GM12878 (cell line): Measurements from ENCODE around the gene LRRC7. TPM values are rescaled to one million over a fixed set of nuclear protein-coding genes. Genes with fewer than 3 reads are reported as not detected.

Source experiments
- ATAC-seq: fragments of 200-7000 bp; cut with Tn5 transposase; 3 replicates; pipeline ENCODE4 v1.9.1; 2020; ENCODE audit warnings: mild to moderate bottlenecking, moderate library complexity
- BruUV-seq: library from RNA; stranded (reverse); fragments of 400-500 nt; replicated peaks from 2 replicates; lab custom pipeline; 2021; lab: Mats Ljungman, UMichigan
- CTCF ChIA-PET: fragments of 300-600 bp; sonication (Branson Sonifier 250); formaldehyde crosslinking; extraction: SDS; loops from one replicate; lab custom pipeline; 2021; ENCODE audit warnings: inconsistent platforms; lab: Yijun Ruan, JAX
- POLR2A ChIA-PET: fragments of 350-600 bp; formaldehyde crosslinking; extraction: SDS; loops from one replicate; lab custom pipeline; 2021; ENCODE audit warnings: inconsistent platforms; lab: Charles Lee
- RAD21 ChIA-PET: fragments of 300-600 bp; sonication (Branson Sonifier 250); formaldehyde crosslinking; loops from one replicate; lab custom pipeline; 2023; ENCODE audit warnings: antibody characterized with exemption; ENCODE audit not compliant: unreplicated experiment; lab: Charles Lee
- SMC1A ChIA-PET: fragments of 300-600 bp; sonication (Branson Sonifier 250); formaldehyde crosslinking; loops from one replicate; lab custom pipeline; 2023; ENCODE audit not compliant: unreplicated experiment, uncharacterized antibody; lab: Charles Lee
- DNase-seq: peaks from one replicate; pipeline ENCODE4 v3.0.0-alpha.2; 2011; ENCODE audit warnings: low read depth, low spot score
- FAIRE-seq: peaks from 3 replicates; lab custom pipeline; 2011; peaks lifted over from hg19 to GRCh38; lab: Jason Lieb, UNC
- H2AFZ ChIP-seq: 2 replicates; pipeline ENCODE4 v1.6.0; 2011; ENCODE audit warnings: low read depth, low read length, control low read depth; ENCODE audit not compliant: control insufficient read depth
- H3K27ac ChIP-seq: 2 replicates; pipeline ENCODE4 v1.5.1; 2011; ENCODE audit warnings: control low read depth; ENCODE audit not compliant: control insufficient read depth, insufficient read depth
- H3K27me3 ChIP-seq, 2 experiments: replicated peaks in 1 of 2; 2 replicates each; pipeline versions ENCODE4 v1.6.0 to v1.6.1; 2011; ENCODE audit warnings: low read length in 1 of 2; ENCODE audit not compliant: control insufficient read depth in 2 of 2, insufficient read depth in 2 of 2
- H3K36me3 ChIP-seq, 2 experiments: 2 replicates each; pipeline ENCODE4 v1.5.1; 2011; ENCODE audit warnings: low read length in 1 of 2; ENCODE audit not compliant: control insufficient read depth in 2 of 2, insufficient read depth in 2 of 2
- H3K4me1 ChIP-seq: 2 replicates; pipeline ENCODE4 v1.6.1; 2011; ENCODE audit warnings: mild to moderate bottlenecking, low read length, moderate library complexity, mixed read lengths; ENCODE audit not compliant: control insufficient read depth, insufficient read depth
- H3K4me2 ChIP-seq: 2 replicates; pipeline ENCODE4 v1.6.0; 2011; ENCODE audit warnings: control low read depth; ENCODE audit not compliant: control insufficient read depth, insufficient read depth
- H3K4me3 ChIP-seq: fragments of 200-600 bp; sonication (generic); 2 replicates; pipeline ENCODE4 v1.5.1; 2016
- H3K79me2 ChIP-seq: 2 replicates; pipeline ENCODE4 v1.6.0; 2011; ENCODE audit warnings: low read length; ENCODE audit not compliant: control insufficient read depth, insufficient read depth
- H3K9ac ChIP-seq: 2 replicates; pipeline ENCODE4 v1.8.0; 2011; ENCODE audit warnings: low read length, control low read depth, mixed read lengths; ENCODE audit not compliant: control insufficient read depth, insufficient read depth
- H3K9me3 ChIP-seq: replicated peaks from 3 replicates; pipeline ENCODE4 v1.5.1; 2011; ENCODE audit warnings: mild to moderate bottlenecking, low read length; ENCODE audit not compliant: control insufficient read depth, insufficient read depth
- H4K20me1 ChIP-seq: 2 replicates; pipeline ENCODE4 v1.6.0; 2011; ENCODE audit not compliant: control insufficient read depth, insufficient read depth
- CEBPB ChIP-seq, 2 experiments: fragments of 150-350 bp in 1 of 2; IDR thresholded peaks; 2 replicates each; pipeline ENCODE4 v1.6.1; 2012 to 2014; ENCODE audit warnings: low read depth in 2 of 2, low read length in 2 of 2, borderline replicate concordance in 1 of 2, inconsistent platforms in 1 of 2
- KDM1A ChIP-seq: fragments of 200-600 bp; sonication (generic); IDR thresholded peaks from 2 replicates; pipeline ENCODE4 v1.6.1; 2016; ENCODE audit warnings: borderline replicate concordance
- MLLT1 ChIP-seq: fragments of 450-650 bp; IDR thresholded peaks from 2 replicates; pipeline ENCODE4 v1.6.1; 2016; ENCODE audit warnings: mild to moderate bottlenecking
- MTA2 ChIP-seq: fragments of 450-650 bp; IDR thresholded peaks from 2 replicates; pipeline ENCODE4 v1.6.1; 2016; ENCODE audit warnings: low read depth, mild to moderate bottlenecking, moderate library complexity
- MXI1 ChIP-seq: fragments of 150-350 bp; IDR thresholded peaks from 2 replicates; pipeline ENCODE4 v1.6.1; 2011; ENCODE audit warnings: low read depth, mild to moderate bottlenecking, inconsistent platforms, low read length, improper control_type of control experiment
- RFX5 ChIP-seq: IDR thresholded peaks from 2 replicates; pipeline ENCODE4 v1.6.1; 2011; ENCODE audit warnings: low read depth, low read length, improper control_type of control experiment
- SMAD1 ChIP-seq: fragments of 450-650 bp; IDR thresholded peaks from 2 replicates; pipeline ENCODE4 v1.6.1; 2018; ENCODE audit warnings: mild to moderate bottlenecking, low read depth; ENCODE audit not compliant: partially characterized antibody
- SP1 ChIP-seq: IDR thresholded peaks from one replicate; pipeline ENCODE4 v1.6.1; 2011; ENCODE audit warnings: low read depth, low read length
- STAT1 ChIP-seq: fragments of 450-650 bp; conservative IDR thresholded peaks from 2 replicates; pipeline ENCODE4 v1.6.1; 2014; ENCODE audit warnings: antibody characterized with exemption, mild to moderate bottlenecking
- SUPT20H ChIP-seq: IDR thresholded peaks from 2 replicates; pipeline ENCODE4 v1.6.1; 2011; ENCODE audit warnings: low read depth, mild to moderate bottlenecking, low read length, moderate library complexity, borderline replicate concordance; ENCODE audit not compliant: control insufficient read depth
- USF2 ChIP-seq: IDR thresholded peaks from 2 replicates; pipeline ENCODE4 v1.6.1; 2011; ENCODE audit warnings: low read depth, low read length, improper control_type of control experiment, borderline replicate concordance
- ZNF207 ChIP-seq: fragments of 450-650 bp; IDR thresholded peaks from 2 replicates; pipeline ENCODE4 v1.6.1; 2014; ENCODE audit warnings: antibody characterized with exemption, mild to moderate bottlenecking, borderline replicate concordance
- ZNF24 ChIP-seq: fragments of 450-650 bp; IDR thresholded peaks from 2 replicates; pipeline ENCODE4 v1.6.1; 2017; ENCODE audit warnings: antibody characterized with exemption, mild to moderate bottlenecking
- ZNF384 ChIP-seq: IDR thresholded peaks from 2 replicates; pipeline ENCODE4 v1.6.1; 2012; ENCODE audit warnings: low read depth, mild to moderate bottlenecking, low read length, improper control_type of control experiment, borderline replicate concordance
- ZSCAN29 ChIP-seq: fragments of 450-650 bp; IDR thresholded peaks from 2 replicates; pipeline ENCODE4 v1.6.1; 2017; ENCODE audit warnings: mild to moderate bottlenecking, moderate library complexity
- in situ Hi-C: fragments of 300-500 bp; cut with MboI; formaldehyde crosslinking; loops from 9 replicates; pipeline ENCODE4 v1.14.3; 2018; ENCODE audit warnings: mixed read lengths
- intact Hi-C: fragments of 100-400 bp; cut with micrococcal nuclease; formaldehyde crosslinking; loops from one replicate; pipeline ENCODE4 v1.14.2; 2022; ENCODE audit not compliant: unreplicated experiment
- polyA plus RNA-seq, 11 experiments: library from polyadenylated mRNA; depleted of rRNA in 4 of 11; unstranded in 6 of 11; stranded (reverse) in 5 of 11; fragments of >200 nt; fragmentation: Nextera tagmentation in 4 of 11; fragmentation: Illumina TruSeq in 1 of 11; extraction: Ambion mirVana in 4 of 11; extraction: Trizol in 1 of 11; gene quantifications; 1 replicate in 1 of 11; 2 replicates in 10 of 11; pipeline versions ENCODE4 v1.2.1 to v1.2.3, GENCODE V29; 2011 to 2016; ENCODE audit warnings: inconsistent platforms in 2 of 11, missing spikeins in 2 of 11, low read depth in 1 of 11
- total RNA-seq, 4 experiments: library from RNA; depleted of rRNA in 3 of 4; stranded (reverse); fragments of >200 nt in 3 of 4; fragmentation: Illumina TruSeq in 1 of 4; extraction: Trizol in 1 of 4; gene quantifications; 2 replicates each; pipeline versions ENCODE4 v1.2.1 to v1.2.3, GENCODE V29; 2013 to 2021
- TF ChIP-seq, protein P1 (sequence below): IDR thresholded peaks from 2 replicates; pipeline ENCODE4 v1.6.1; 2012; ENCODE audit warnings: improper control_type of control experiment, low read depth, low read length; ENCODE audit not compliant: insufficient replicate concordance

Gene LRRC7
- total and polyA plus RNA-seq, 10 of the 15 experiments (the other 5 are each of a cell fraction or from before 2014, with no cell fraction given) = 0.05 to 1.4 (median 0.24) TPM; not detected in 5

GRCh38 chr1:69691179-69691578 is 123.5 kb downstream of the LRRC7 start (continued):
- TF ChIP-seq ZNF24 (no peak), RFX5 (no peak), SUPT20H (no peak), STAT1 (no peak), ZNF207 (no peak), USF2 (no peak), MLLT1 (no peak)

GRCh38 chr1:69693921-69694675 is 126.4 kb downstream of the LRRC7 start:
- H3K9ac ChIP-seq = no peak overlapping the region
- POLR2A ChIA-PET = no interaction called here
- DNase-seq (no peak), ATAC-seq (no peak), FAIRE-seq (no peak)
- H3K4me1 ChIP-seq = no peaks in the 10 kb centered on the region
- no peaks in the 10 kb centered on the region for H3K27me3 ChIP-seq
- no peak overlapping the region for H3K4me2 ChIP-seq
- intact Hi-C loops (no loop called here), in situ Hi-C loops (no loop called here)
- no peak overlapping the region for H3K4me3 ChIP-seq
- H3K9me3 ChIP-seq = no peaks in the 10 kb centered on the region
- no peak overlapping the region for H3K27ac ChIP-seq
- H4K20me1 ChIP-seq = no peaks in the 10 kb centered on the region
- RAD21 ChIA-PET = interaction anchor here (0.8 kb wide), 1 partner anchor 1574 kb away, joined by 3 read pairs; no protein-coding TSS in a partner anchor
- BruUV-seq = no TSS peak
- no peaks in the 10 kb centered on the region for H3K36me3 ChIP-seq
- H3K79me2 ChIP-seq = no peaks in the 10 kb centered on the region
- H2AFZ ChIP-seq = no peak overlapping the region
- SMC1A ChIA-PET = no interaction called here
- CTCF ChIA-PET = no interaction called here
- no peak for TF ChIP-seq MTA2
- no peak for TF ChIP-seq KDM1A
- TF ChIP-seq, protein P1, sequence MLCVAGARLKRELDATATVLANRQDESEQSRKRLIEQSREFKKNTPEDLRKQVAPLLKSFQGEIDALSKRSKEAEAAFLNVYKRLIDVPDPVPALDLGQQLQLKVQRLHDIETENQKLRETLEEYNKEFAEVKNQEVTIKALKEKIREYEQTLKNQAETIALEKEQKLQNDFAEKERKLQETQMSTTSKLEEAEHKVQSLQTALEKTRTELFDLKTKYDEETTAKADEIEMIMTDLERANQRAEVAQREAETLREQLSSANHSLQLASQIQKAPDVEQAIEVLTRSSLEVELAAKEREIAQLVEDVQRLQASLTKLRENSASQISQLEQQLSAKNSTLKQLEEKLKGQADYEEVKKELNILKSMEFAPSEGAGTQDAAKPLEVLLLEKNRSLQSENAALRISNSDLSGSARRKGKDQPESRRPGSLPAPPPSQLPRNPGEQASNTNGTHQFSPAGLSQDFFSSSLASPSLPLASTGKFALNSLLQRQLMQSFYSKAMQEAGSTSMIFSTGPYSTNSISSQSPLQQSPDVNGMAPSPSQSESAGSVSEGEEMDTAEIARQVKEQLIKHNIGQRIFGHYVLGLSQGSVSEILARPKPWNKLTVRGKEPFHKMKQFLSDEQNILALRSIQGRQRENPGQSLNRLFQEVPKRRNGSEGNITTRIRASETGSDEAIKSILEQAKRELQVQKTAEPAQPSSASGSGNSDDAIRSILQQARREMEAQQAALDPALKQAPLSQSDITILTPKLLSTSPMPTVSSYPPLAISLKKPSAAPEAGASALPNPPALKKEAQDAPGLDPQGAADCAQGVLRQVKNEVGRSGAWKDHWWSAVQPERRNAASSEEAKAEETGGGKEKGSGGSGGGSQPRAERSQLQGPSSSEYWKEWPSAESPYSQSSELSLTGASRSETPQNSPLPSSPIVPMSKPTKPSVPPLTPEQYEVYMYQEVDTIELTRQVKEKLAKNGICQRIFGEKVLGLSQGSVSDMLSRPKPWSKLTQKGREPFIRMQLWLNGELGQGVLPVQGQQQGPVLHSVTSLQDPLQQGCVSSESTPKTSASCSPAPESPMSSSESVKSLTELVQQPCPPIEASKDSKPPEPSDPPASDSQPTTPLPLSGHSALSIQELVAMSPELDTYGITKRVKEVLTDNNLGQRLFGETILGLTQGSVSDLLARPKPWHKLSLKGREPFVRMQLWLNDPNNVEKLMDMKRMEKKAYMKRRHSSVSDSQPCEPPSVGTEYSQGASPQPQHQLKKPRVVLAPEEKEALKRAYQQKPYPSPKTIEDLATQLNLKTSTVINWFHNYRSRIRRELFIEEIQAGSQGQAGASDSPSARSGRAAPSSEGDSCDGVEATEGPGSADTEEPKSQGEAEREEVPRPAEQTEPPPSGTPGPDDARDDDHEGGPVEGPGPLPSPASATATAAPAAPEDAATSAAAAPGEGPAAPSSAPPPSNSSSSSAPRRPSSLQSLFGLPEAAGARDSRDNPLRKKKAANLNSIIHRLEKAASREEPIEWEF = no peak
- no peak for TF ChIP-seq CEBPB (IDR thresholded peaks at IDR 0.05; ENCODE audit: borderline replicate concordance in 1 of 2, low read depth in 2 of 2, low read length in 2 of 2)
- no peak for TF ChIP-seq MXI1
- TF ChIP-seq ZSCAN29 = no peak
- TF ChIP-seq ZNF384 = no peak
- TF ChIP-seq RFX5 = no peak
- TF ChIP-seq SP1 = no peak
- no peak for TF ChIP-seq SMAD1
